HG03378 (cell line): ENCODE data around the gene DLGAP3.
"Not testable (repeated sequence)": the region's sequence is repeated elsewhere in the genome, so short reads cannot be mapped to it uniquely, and the experiment has no call there.

Experiments used
- ATAC-seq: cut with Tn5 transposase; IDR thresholded peaks from one replicate; pipeline ENCODE4 v1.9.1; 2021; ENCODE audit warnings: mild to moderate bottlenecking, moderate library complexity; ENCODE audit not compliant: unreplicated experiment

The DLGAP3 gene

GRCh38 chr1:34929497-34929852 lies at the start of gene DLGAP3:
DLGAP3 (minus strand) TSS chr1:34929650; CDS start chr1:34905383, 24,267 bp downstream.
- no peak for ATAC-seq

- ATAC-seq = no peak
Observed at GRCh38 chr1:34978921-34979320, 49.5 kb upstream of the DLGAP3 start.

- no peak for ATAC-seq
Observed at GRCh38 chr1:34977858-34978257, 48.4 kb upstream of the DLGAP3 start.

GRCh38 chr1:34977210-34977471 lies 47.7 kb upstream of the DLGAP3 start:
- ATAC-seq = no peak

GRCh38 chr1:34976384-34977209 lies 47.1 kb upstream of the DLGAP3 start:
- no peak for ATAC-seq

- no peak for ATAC-seq
Observed at GRCh38 chr1:34975771-34976170, 46.3 kb upstream of the DLGAP3 start.

DNA sequence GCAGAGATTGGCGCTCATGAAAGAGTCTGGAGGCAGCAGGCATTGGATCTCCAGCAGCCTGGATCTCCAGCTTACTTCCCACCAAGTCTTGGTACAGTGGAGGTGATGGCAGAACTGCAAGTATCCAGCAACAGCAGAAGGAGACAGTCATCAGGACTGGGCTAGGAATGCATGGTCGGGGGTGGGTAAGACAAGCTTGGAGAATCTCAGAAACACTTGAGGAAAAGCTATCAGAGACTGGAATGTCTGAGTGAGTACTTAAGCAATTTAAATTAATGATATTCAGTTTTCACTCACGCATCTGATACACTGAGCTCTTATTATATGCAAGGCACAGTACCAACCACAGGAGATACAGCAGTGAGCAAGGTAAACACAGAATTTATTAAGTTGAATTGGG lies 45.9 kb upstream of the DLGAP3 start:
- ATAC-seq = no peak

DNA sequence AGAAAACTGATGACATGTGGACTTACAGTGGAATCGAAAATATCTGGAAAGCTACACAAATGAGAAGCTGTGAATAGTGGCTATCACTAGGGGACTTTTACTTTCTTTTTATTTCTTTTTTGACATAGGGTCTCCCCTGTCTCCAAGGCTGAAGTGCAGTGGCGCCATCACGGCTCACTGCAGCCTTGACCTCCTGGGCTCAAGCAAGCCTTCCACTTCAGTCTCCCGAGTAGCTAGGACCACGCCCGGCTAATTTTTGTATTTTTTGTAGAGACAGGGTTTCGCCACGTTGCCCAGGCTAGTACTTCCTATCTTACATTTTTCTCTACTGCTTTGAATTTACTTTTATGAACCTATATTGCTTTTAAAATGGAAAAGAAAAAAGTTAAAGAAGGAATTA lies 45.2 kb upstream of the DLGAP3 start:
- ATAC-seq = no peak

GRCh38 chr1:34973326-34973725 lies 43.9 kb upstream of the DLGAP3 start:
- ATAC-seq = no peak

DNA sequence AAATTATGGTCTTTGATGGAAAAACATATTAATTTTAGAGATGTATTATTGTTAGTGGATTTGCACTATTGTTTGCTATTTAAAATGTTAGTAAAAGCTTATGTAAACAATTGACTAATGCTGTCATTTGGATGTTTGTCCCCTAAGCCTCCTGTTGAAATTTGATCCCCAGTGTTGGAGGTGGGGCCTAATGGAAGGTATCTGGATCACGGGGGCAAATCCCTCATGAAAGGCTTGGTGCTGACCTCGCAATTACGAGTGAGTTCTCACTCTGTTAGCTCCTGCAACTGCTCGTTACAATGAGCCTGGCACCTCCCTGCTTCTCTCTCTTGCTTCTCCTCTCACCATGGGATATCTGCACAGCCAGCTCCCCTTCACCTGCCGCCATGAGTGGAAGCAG lies 41.4 kb upstream of the DLGAP3 start:
- ATAC-seq = no peak

GRCh38 chr1:34970220-34970735 lies 40.8 kb upstream of the DLGAP3 start:
- no peak for ATAC-seq

- ATAC-seq = not testable (repeated sequence)
Observed at GRCh38 chr1:34968297-34968696, 38.8 kb upstream of the DLGAP3 start.

DNA sequence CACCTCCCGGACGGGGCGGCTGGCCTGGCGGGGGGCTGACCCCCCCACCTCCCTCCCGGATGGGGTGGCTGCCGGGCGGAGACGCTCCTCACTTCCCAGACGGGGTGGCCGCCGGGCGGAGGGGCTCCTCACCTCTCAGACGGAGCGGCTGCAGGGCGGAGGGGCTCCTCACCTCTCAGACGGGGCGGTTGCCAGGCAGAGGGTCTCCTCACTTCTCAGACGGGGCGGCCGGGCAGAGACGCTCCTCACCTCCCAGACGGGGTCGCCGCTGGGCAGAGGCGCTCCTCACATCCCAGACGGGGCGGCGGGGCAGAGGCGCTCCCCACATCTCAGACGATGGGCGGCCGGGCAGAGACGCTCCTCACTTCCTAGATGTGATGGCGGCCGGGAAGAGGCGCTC lies 38.2 kb upstream of the DLGAP3 start:
- not testable (repeated sequence) for ATAC-seq

DNA sequence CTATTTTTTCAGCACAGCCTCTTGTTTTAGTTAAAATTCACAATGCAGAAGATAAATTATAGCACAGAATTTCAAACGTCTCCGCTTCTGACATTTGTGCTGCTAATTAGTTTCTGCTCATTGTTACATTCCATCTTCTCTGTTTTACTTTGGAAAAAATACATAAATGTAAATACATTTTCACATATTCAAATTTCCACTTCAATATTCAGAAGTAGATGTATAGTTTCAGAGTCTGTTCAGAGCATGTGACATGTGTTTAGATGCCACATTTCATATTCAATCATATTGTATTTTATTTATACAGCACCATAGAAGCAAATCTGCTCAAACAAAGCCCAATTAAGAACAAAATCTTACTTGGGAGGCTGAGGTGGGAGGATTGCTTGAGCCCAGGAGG lies 36.1 kb upstream of the DLGAP3 start:
- no peak for ATAC-seq

DNA sequence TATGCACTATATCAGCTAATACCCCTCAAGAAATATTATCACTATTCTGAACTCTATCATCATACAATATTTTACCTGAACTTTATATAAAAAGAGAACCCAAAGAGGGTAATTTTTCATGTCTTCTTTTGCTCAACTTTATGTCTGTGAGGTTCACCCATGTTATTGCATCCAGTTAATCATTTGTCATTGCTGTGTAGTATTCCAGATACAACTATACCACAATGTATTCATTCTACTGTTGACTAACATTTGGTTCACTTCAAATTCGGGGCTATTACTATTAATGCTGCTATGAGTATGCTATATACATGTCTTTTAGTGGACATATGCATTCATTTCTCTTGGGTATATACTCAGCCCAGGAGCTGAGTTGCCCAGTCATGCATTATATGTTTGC lies 21.0 kb upstream of the DLGAP3 start:
- no peak for ATAC-seq

GRCh38 chr1:34948739-34949138 lies 19.3 kb upstream of the DLGAP3 start:
- ATAC-seq = not testable (repeated sequence)

GRCh38 chr1:34947641-34948314 lies 18.3 kb upstream of the DLGAP3 start:
- ATAC-seq = not testable (repeated sequence)

- ATAC-seq = no peak
Observed at GRCh38 chr1:34946211-34946610, 16.8 kb upstream of the DLGAP3 start.

DNA sequence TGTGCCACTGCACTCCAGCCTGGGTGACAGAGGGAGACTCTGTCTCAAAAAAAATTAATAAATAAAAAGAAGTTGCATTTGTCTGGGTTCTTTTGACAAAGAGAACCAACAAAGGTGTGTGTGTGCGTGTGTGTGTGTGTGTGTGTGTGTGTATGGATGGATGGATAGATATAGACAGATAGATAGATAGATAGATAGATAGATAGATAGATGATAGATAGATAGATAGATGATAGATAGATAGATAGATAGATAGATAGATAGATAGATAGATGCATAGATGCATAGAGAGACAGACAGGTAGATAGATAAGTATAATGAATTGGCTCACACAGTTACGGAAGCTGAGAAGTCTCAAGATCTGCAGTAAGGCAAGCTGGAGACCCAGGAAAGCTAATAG lies 12.3 kb upstream of the DLGAP3 start:
- ATAC-seq = not testable (repeated sequence)

- ATAC-seq = no peak
Observed at GRCh38 chr1:34930702-34931071, 1.2 kb upstream of the DLGAP3 start.

DNA sequence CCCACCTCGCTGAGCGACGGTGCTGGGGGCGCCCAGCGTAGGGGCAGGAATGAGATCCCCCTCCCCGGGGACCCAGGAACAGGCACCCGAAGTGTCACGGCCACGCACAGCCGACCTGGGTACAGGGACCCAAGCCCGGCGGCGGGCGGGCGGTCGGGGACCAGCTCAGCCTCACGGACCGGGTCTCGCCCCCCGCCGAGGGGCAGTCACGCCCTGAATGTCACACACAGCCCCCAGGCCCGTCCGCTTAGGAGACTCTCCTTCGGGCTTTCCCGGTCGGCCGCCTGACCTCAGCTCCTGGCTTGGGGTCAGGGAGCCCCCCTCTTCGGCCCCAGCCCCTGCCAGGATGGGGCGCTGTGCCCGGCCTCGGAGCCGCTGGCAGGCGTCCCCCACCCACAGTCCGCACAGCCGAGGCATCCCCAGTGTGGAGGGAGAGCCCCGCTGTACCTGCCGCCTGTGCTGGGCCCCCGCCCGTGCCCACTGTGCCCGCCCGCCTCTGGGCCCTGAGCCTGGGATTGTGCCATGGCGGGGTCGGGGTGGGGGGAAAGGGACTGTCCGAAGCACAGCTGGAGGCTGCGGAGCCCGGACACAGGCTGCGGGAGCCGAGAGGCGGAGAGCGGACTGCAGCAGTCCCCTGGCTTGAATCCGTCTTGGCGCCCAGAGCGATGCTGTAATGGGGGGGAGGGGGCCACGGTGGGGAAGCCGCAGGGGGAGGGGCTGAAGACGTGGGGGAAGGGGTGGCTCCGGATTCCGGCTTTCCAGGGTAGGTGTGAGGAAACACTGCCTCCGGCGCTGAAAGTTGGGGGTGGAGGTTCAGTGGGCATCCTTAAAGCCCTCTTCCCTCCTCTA lies 627 bp upstream of the DLGAP3 start:
- no peak for ATAC-seq
